ENCODE results near the gene ASGR2. TPM values are rescaled to one million over a fixed set of nuclear protein-coding genes. Genes with fewer than 3 reads are reported as not detected.

ASGR2 gene
- polyA plus RNA-seq, 2 of the 4 experiments (the other 2 are of a cell fraction): 0.06 to 0.34 TPM

DNA sequence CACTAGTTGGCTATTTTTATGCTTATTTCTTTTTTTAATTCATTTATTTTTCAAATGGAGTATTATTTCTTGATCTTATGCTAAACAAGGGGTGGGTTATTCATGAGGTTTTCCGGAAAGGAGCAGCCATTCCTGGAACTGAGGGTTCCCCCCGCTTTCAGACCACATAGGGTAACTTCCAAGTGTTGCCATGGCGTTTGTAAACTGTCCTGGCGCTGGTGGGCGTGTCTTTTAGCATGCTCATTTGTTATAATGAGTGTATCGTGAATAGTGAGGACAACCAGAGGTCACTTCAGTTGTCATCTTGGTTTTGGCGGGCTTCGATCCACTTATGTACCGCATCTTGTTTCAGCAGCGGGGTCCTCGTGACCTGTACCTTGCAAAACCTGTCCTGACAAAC is 29.6 kb upstream of the ASGR2 start:
- H3K4me3 ChIP-seq: no peak overlapping the region
- ChIA-PET POLR2A (no interaction called here), CTCF (interaction anchor here (1.0 to 45.7 kb wide), 6 partner anchors 7 to 122 kb away, joined by 4 to 1477 read pairs (median 8); partner anchors contain the start of genes SLC16A11 and SLC16A13)
- DNase-seq (ENCODE audit: low read depth in 1 of 2, low spot score in 1 of 2) (no peak), ATAC-seq (no peak), FAIRE-seq (no peak)
- TF ChIP-seq EHF (CRISPR knock-in tag; IDR thresholded peaks at IDR 0.05) (no peak), NR3C1 (IDR thresholded peaks at IDR 0.05) (no peak), SREBF2 (IDR thresholded peaks at IDR 0.05) (no peak), HEYL (CRISPR knock-in tag; IDR thresholded peaks at IDR 0.05) (no peak), ZFP36 (IDR thresholded peaks at IDR 0.05; ENCODE audit: borderline replicate concordance, partially characterized antibody) (no peak), RFX5 (IDR thresholded peaks at IDR 0.05) (no peak)
- TF ChIP-seq, protein P1, sequence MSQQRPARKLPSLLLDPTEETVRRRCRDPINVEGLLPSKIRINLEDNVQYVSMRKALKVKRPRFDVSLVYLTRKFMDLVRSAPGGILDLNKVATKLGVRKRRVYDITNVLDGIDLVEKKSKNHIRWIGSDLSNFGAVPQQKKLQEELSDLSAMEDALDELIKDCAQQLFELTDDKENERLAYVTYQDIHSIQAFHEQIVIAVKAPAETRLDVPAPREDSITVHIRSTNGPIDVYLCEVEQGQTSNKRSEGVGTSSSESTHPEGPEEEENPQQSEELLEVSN (IDR thresholded peaks at IDR 0.05; ENCODE audit: borderline replicate concordance, low read depth): no peak
- H3K9me3 ChIP-seq: no peaks in the 10 kb centered on the region
- no peaks in the 10 kb centered on the region for H3K4me1 ChIP-seq
- H3K27ac ChIP-seq: no peak overlapping the region
- no peak overlapping the region for H3K4me2 ChIP-seq
- 76% methylated on average over 11 of the region's 11 CpGs for WGBS (ENCODE audit: missing lambda C conversion rate)

DNA sequence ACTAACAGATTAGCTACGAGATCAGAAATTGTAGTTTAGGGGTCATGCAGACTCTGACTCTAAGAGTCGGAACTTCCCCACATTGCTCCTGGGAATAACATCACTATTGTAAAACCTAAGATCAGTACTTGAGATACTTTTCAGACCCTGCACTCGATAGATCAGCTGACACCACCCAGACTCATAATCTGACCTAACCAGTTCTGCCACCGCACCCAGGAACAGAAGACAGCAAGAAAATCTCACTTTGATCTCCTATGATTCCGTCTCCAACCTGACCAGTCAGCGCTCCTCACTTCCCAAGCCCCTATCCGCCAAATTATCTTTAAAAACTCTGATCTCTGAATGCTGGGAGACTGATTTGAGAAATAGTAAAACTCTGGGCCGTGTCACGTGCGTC is 27.2 kb upstream of the ASGR2 start:
- ChIA-PET POLR2A (interaction anchor here (0.9 kb wide), 1 partner anchor 106 kb away, joined by 4 read pairs; the partner anchor contains the start of gene SLC16A13), CTCF (interaction anchor here (0.9 to 45.7 kb wide), 6 partner anchors 22 to 154 kb away, joined by 3 to 1477 read pairs (median 4); partner anchors contain the start of genes ASGR1, SLC16A11 and SLC16A13)
- Histone ChIP-seq H3K4me1 (no peaks in the 10 kb centered on the region), H3K4me2 (no peak overlapping the region), H3K4me3 (no peak overlapping the region), H3K9me3 (no peaks in the 10 kb centered on the region), H3K27ac (no peak overlapping the region)
- 78% methylated on average over 10 of the region's 10 CpGs for WGBS (ENCODE audit: missing lambda C conversion rate)
- DNase-seq (ENCODE audit: low read depth in 1 of 2, low spot score in 1 of 2) (no peak), FAIRE-seq (no peak), ATAC-seq (no peak)
- no peak for TF ChIP-seq CBX2 (IDR thresholded peaks at IDR 0.05; ENCODE audit: borderline replicate concordance, low read depth)
- TF ChIP-seq MYC (IDR thresholded peaks at IDR 0.05; ENCODE audit: borderline replicate concordance, low read length): no peak
- no peak for TF ChIP-seq TFCP2L1 (CRISPR knock-in tag; IDR thresholded peaks at IDR 0.05)
- no peak for TF ChIP-seq MAZ (IDR thresholded peaks at IDR 0.05; ENCODE audit: borderline replicate concordance, low read depth, low read length)
- TF ChIP-seq ATOH8 (CRISPR knock-in tag; IDR thresholded peaks at IDR 0.05; ENCODE audit: low read depth): no peak
- no peak for TF ChIP-seq GATA3 (IDR thresholded peaks at IDR 0.05; ENCODE audit: borderline replicate concordance)
- no peak for TF ChIP-seq KDM5A (IDR thresholded peaks at IDR 0.05)
- no peak for TF ChIP-seq POLR2AphosphoS2 (conservative IDR thresholded peaks at IDR 0.05; ENCODE audit: low read length)
- no peak for TF ChIP-seq PHF8 (IDR thresholded peaks at IDR 0.05; ENCODE audit: borderline replicate concordance, low read depth)
- no peak for TF ChIP-seq RARB (CRISPR knock-in tag; IDR thresholded peaks at IDR 0.05)
- TF ChIP-seq TP53 (CRISPR knock-in tag; IDR thresholded peaks at IDR 0.05): no peak
- no peak for TF ChIP-seq CHD2 (IDR thresholded peaks at IDR 0.05; ENCODE audit: low read length, partially characterized antibody)
- TF ChIP-seq ESRRA (IDR thresholded peaks at IDR 0.05; ENCODE audit: borderline replicate concordance, low read length): no peak
- TF ChIP-seq HEYL (CRISPR knock-in tag; IDR thresholded peaks at IDR 0.05): no peak

DNA sequence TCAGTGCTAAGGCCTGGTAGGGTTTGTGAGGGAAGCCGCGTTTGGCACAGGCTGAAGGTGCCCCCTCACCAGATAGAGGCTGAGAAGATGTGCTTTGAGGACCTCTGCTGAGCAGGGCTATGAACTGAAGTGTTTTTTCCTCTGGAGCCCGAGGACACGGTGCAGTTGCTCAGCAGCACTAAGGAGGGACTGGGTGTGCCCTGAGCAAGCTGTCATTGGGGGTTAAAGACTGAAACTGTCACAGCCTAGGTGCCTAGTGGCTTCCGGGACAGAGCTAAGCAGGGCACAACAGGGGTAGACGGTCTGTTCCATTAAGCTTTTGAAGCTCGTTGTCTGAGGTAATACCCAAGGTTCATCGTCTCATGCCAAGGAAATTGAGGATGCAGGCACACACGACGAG is 24.8 kb upstream of the ASGR2 start:
- TF ChIP-seq CEBPB (IDR thresholded peaks at IDR 0.05): no peak
- TF ChIP-seq HDAC2 (IDR thresholded peaks at IDR 0.05): no peak
- TF ChIP-seq MAFK (IDR thresholded peaks at IDR 0.05; ENCODE audit: partially characterized antibody): no peak
- TF ChIP-seq SMC3 (IDR thresholded peaks at IDR 0.05): no peak
- no peak for TF ChIP-seq ESRRA (IDR thresholded peaks at IDR 0.05; ENCODE audit: borderline replicate concordance, low read length)
- TF ChIP-seq FOXS1 (CRISPR knock-in tag; IDR thresholded peaks at IDR 0.05): no peak
- TF ChIP-seq HOXA7 (CRISPR knock-in tag; IDR thresholded peaks at IDR 0.05): no peak
- TF ChIP-seq, protein P2, sequence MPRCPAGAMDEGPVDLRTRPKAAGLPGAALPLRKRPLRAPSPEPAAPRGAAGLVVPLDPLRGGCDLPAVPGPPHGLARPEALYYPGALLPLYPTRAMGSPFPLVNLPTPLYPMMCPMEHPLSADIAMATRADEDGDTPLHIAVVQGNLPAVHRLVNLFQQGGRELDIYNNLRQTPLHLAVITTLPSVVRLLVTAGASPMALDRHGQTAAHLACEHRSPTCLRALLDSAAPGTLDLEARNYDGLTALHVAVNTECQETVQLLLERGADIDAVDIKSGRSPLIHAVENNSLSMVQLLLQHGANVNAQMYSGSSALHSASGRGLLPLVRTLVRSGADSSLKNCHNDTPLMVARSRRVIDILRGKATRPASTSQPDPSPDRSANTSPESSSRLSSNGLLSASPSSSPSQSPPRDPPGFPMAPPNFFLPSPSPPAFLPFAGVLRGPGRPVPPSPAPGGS (IDR thresholded peaks at IDR 0.05): no peak
- no peak for TF ChIP-seq BHLHE40 (IDR thresholded peaks at IDR 0.05; ENCODE audit: low read depth, low read length)
- TF ChIP-seq HOXB5 (CRISPR knock-in tag; IDR thresholded peaks at IDR 0.05): no peak
- no peak for TF ChIP-seq NPAS2 (CRISPR knock-in tag; IDR thresholded peaks at IDR 0.05; ENCODE audit: borderline replicate concordance)
- no peak for TF ChIP-seq ZSCAN20 (CRISPR knock-in tag; IDR thresholded peaks at IDR 0.05)
- no peak for TF ChIP-seq MAX (IDR thresholded peaks at IDR 0.05)
- ChIA-PET CTCF (interaction anchor here (0.6 to 45.7 kb wide), 11 partner anchors 11 to 473 kb away, joined by 3 to 1477 read pairs (median 4); partner anchors contain the start of genes ASGR1, ASGR2, SLC16A11 and SLC16A13), POLR2A (no interaction called here)
- Histone ChIP-seq H3K4me1 (peaks cover 4% of the 10 kb centered on the region; the same call in 2 of the 3 replicates), H3K9me3 (no peaks in the 10 kb centered on the region), H3K4me3 (no peak overlapping the region), H3K4me2 (no peak overlapping the region), H3K27ac (no peak overlapping the region)
- WGBS (ENCODE audit: missing lambda C conversion rate): 78% methylated on average over 10 of the region's 10 CpGs
- FAIRE-seq (no peak), ATAC-seq (no peak; a peak in 1 of 6 replicates), DNase-seq (ENCODE audit: low read depth in 1 of 2, low spot score in 1 of 2) (no peak)

Measured in A549 (cell line).